Activated T-cell treated with anti-CD3 and anti-CD28 coated beads, Interleukin-2, amount 50 U/mL, for 1 hour (primary cell): ENCODE results near the gene PTTG1IP.
"Not testable (repeated sequence)": the region's sequence is repeated elsewhere in the genome, so short reads cannot be mapped to it uniquely, and the experiment has no call there.

Experiments used
- DNase-seq: peaks from one replicate; pipeline ENCODE4 v3.0.0-alpha.2; 2020

PTTG1IP gene, protein sequence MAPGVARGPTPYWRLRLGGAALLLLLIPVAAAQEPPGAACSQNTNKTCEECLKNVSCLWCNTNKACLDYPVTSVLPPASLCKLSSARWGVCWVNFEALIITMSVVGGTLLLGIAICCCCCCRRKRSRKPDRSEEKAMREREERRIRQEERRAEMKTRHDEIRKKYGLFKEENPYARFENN

DNA sequence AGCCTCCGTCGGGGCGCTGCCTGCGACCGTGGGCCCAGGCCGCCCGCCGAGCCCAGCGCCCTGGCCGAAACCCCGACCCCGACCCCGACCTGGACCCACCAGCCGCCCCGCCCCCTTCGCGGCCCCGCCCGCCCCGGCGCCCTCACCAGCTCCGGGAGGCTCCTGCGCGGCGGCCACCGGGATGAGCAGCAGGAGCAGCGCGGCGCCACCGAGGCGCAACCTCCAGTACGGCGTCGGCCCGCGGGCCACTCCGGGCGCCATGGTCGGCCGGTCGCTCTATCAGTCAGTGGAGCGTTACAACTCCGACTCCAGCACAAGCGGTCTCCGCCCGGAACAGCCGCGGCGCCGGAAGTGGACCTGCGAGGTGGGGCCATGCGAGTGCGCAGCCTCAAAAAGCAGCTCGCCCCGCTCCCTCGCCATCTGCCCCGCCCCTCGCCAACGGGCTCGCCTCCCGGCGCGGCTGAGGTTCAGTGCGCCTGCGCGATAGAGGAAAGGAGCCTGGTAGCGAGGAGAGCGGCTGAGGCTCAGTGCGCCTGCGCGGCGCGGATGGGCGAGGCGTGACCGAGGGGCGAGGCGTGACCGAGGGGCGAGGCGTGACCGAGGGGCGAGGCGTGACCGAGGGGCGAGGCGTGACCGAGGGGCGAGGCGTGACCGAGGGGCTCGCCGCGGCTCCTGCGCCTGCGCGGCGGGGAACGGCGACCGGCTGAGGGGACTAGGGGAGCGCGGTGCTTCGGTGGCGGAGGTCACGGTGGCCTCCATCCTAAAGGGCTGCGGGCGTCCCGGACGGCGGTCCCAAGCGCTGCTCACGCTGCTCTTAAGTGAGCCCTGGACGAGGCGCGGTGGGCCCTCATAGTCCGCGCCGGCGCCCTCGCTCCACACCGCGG, at the start of gene PTTG1IP:
Gene PTTG1IP (minus strand): TSS at position 335 of the 884 bp plus-strand sequence. CDS start 74 bp downstream, at position 261.
- DNase-seq: peak; percentile 99

DNA sequence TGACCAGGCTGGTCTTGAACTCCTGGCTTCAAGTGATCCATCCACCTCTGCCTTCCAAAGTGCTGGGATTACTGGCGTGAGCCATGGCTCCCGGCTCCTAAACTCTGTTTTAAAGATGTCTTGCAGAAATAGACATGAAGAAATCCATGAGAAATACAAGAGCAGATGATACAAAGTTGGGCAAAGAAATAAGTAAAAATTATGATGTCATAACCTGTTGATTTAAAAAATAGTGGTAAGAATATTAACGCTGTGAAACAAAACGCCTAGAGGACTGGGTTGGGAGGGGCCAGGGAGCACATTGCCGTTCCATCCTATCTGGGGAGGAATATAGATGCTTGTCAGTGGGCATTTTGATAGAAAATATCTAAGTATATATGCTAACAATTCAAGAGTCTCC, 48.4 kb upstream of the PTTG1IP start:
- no peak for DNase-seq

DNA sequence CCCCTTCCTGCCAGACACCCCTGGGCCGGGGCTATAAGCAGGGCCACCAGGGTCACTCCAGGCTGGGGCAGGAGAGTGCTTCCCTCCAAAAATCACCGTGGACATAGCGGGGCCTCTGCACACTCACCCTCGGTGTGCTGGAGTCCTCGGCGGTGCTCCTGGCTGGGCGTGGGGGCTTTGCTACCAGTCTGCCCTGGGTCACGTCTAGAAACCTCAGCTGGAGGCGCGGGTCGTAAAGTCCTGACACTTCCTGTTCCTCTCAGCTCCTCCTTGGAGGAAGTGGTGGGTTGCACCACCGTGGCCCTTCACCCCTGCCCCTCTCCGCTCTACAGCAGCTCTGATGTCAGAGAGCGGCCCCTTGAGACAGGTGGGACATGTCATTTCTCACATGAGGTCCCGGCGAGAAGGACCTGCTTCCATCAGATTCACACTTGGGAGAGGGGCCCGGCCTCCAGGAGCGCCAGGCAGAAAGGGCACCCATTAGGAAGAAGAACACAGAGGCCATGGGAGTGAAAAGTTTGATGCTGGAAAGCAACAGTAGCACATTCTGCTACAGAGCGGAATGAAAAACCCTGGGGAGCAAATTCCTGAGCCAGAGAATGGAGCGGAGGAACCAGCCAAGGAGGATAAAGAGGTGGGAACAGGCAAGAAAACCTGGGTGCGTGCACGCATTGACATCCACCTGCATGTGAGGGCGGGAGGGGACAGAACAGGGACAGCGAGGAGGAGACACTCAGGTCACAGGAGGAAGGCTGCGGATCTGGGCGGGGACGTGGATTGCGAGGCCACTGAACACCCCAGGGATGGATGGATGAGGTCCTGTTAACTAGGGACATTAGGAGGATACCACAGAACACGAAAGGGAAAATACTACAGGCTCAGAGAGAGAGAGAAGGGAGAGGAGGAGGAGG, 47.5 kb upstream of the PTTG1IP start, which contains the start of gene ITGB2:
Gene ITGB2 (minus strand): TSS at position 206 of the 911 bp plus-strand sequence. CDS start 10,117 bp downstream, outside the sequence.
- DNase-seq: peak; percentile 48

DNA sequence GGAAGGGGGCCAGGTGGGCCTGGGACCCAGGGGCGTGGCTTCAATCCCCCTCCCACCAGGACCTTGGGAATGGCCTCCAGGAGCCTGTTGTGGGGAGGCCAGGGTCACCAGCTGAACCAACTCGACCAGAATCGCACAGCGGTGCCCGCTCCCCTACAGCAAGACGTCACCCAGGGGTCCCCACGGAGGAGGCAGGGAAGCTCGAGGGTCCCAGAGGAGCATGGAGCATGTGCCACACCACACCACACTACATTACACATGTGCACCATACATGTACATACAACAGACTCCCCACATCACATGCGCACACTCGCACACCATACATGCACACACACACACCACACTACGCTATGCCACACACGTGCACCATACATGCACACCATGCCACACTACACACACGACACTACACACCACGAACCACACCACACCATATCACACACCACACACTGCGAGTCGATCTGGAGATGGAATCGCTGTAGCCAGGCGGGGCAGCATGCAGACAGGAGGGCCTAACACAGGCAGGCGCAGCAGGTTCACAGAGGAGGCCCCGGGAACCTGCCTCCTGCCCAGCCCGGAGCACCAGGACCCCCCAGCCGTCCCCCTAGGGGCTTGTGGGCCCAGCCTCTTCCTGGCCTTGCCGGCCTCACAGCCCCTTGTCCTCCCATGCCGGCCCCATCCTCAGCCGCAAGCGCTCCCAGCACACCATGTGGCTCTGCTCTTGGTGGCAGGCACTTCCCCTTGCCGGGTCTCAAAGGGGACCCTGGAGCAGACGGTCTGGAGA, 46.6 kb upstream of the PTTG1IP start:
- peak; percentile 33 for DNase-seq

DNA sequence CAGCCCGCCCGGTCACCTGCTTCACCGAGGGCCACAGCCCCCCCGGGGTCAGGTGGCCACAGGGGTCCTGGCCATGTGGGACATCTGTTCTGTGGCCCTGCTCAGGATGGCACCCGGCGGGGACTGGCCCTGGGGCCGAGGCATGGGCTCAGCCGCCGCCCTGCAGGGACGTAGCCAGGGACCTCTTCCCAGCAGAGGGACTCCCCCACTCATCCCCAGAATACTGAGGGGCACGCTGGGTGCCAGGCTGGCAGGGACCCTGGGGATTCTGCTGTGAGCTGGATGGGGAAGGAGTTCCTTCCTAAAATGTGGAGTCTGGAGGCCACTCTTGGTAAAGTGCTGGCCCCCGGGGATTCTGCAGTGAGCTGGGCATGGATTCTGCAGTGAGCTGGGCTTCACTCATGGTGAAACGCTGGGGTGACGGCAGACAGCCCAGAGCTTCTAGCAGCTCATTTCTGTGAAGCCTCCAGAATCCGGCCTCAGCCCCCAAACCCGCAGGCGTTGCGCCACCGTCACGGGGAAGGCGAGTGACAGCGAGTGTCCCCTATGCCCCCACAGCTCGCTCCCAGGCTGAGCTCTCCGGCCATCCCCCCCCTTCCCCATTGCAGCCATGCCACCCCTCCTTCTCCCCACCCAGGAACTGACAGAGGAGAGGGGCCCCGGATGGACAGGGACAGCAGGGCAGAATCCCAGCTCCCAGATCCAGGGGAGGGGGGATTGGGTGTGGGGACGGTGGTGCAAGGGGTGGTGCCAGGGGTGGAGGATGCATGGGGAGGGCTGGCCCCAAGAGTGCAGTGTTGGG, 45.8 kb upstream of the PTTG1IP start:
- DNase-seq: peak; percentile 35

DNA sequence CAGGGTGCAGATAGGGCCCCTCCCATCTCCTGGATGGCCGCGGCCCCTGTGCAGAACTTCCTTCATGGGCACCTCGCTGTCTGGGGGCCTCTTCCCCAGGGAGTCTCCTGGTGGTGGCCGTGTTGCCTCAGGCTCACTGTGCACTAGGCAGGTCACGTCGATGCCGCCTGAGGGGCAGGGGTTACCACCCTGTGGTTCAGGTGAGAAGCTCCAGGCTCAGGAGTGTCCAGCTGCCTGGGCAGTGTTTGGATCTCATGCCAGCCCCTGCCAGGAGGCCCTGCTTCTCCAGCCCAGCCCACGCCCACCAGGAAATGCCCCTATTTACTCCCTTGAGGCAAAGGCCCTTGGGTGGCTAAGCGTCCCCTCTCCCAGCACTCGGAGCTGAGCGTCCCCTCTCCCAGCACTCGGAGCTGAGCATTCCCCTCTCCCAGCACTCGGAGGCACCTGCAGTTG, 45.1 kb upstream of the PTTG1IP start:
- DNase-seq: no peak

DNA sequence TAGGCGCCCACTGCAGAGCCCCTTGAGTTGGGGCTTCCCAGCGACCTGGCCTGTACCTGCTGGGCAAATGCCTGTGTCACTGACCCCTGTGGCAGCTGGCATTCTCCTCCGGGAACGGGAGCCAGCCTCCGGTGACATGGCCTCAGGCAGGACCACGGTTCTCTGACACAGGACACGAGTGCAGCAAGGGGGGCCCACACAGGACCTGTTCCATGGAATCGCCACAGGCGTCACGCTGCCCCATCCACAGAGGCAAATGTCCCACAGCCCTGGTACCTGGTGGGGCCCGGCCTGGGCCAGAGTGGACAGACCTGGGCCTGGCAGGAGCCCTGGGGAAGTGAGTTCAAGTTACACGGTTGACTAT, 44.6 kb upstream of the PTTG1IP start:
- DNase-seq: no peak

DNA sequence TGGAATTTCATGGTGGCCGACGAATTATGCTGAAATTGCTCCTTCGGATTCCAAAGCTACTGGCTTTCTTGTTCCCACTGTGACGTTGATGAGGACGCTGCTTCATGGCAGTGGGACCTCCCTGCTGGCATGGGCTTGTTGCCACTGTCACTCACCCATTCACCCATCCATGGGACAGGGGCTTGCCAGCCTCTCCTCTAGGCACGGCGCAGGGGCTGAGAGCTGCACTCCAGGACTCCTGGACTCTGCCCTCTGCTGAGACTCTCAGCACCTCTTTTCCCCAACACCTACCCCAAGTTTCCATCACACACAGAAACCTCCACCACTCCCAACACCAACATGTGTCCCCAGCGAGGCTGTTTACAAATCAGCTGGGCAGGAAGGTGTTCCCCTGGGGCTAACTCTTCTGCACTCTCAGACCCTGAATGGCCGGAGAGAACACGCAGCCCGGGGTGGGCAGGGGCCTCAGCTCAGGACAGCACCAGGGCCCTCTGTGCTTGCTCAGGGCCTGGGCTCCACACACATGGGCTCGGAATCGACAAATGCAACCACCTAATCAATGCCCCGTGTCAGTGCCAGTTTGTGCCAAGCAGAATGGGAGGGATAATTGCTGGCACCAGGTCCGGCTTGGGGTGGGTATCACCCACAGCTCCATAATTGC, 44.1 kb upstream of the PTTG1IP start:
- no peak for DNase-seq

DNA sequence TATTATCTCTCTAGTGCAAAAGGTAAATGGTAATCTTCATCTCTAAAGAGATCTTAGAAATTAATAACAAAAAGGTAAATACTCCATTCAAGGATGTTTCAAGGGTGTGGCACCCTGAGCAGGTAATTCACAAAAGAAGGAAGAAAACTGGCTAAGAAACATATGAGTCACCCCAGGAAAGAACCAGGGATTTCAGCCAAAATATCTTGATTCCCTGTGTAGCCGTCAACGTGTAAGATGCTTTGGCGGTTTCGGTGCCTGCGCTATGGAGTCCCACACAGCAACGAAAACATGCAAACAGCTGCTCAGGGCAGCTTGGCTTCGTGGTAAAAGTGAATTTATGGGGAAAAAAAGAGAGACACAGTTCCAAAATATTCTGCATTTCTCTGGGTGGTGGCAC, 43.5 kb upstream of the PTTG1IP start:
- no peak for DNase-seq

DNA sequence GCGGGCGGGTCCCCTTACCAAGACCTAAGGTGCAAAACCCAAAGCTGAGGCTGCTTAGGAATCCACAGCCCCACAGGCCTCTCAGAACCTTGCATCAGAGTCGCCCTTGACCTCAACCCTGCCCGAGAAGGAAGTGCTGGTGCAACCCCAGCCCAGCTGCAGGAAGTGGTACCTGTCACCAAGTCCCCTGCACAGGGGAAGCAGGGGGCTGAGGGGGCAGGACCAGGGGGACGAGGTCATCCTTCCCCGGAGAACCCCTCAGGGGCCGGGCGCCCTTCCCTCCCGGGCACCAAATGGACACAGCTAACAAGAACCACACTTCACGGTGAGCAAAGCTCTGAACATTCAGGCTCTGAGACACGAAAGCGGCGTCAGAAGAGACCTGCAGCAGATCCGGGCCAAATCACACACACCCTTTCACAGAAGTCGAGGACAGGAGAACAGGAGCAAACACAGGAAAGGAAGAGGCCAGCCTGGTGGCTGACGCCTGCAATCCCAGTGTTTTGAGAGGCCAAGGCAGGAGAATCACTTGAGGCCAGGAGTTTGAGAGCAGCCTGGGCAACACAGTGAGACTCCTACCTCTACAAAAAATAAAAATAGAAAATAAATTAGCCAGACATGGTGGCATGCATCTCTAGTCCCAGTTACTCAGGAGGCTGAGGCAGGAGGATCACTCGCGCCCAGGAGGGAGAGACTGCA, 40.8 kb upstream of the PTTG1IP start:
- DNase-seq: peak; percentile 57

DNA sequence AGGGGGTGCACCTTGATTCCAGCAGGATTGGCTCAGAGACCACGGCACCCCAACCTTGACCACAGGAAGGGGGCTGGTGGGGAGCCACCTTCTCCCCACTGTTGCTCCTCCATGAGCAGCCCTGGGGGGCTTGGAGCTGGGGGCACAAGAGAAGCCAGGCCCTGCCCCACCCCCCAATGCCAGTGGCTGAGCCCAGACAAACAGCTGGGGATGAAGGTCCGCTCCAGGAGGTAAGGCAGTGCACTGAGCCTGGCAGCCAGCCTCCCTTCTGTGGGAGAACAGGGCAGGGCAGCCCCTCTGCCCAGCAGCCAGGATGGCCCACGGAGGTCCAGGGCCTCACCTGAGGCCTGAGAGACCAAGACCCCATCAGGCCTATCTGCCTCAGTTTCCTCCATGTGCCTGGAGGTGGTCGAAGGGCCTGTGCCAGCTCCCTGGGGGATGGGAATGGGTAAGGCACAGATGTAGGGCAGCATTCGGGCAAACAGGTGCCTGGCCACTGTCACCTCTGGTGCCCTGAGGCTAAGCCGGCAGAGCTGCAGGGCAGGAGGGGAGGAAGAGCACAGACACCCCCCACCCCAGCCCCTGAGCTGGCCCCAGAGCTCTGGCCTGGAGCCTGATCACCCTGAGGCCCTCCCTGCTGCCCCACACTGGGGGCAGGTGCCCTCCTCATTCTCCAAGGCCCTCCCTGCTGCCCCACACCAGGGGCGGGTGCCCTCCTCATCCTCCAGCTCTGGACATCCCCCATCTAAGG, 40.1 kb upstream of the PTTG1IP start:
- no peak for DNase-seq

DNA sequence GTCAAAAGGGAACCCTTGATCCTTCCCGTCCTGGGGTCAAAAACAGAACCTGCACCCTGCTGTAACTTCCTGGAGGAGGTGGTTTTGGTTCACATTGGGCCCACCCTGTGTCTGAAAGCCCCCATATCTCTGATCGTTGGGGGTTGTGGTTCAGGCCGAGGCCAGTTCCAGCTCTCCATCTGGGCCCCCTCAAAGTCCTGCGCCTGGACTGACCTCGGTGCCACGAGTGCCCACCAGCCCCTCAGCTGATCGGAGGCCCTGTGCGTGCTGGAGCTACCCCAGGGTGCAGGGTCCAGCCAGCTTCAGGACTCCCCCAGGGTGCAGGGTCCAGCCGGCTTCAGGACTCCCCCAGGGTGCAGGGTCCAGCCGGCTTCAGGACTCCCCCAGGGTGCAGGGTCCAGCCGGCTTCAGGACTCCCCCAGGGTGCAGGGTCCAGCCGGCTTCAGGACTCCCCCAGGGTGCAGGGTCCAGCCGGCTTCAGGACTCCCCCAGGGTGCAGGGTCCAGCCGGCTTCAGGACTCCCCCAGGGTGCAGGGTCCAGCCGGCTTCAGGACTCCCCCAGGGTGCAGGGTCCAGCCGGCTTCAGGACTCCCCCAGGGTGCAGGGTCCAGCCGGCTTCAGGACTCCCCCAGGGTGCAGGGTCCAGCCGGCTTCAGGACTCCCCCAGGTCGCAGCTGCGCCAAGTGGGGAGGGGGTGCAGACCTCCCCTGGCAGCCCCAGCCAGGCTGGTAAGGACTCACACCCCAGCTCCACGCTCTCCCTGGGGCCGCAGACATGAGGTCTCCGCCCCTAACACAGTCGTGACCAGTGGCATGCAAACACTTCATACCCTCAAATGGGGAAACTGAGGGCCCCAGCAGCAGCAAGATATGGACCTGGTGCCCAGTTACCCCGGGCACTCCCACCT, 39.3 kb upstream of the PTTG1IP start:
- DNase-seq: not testable (repeated sequence)

DNA sequence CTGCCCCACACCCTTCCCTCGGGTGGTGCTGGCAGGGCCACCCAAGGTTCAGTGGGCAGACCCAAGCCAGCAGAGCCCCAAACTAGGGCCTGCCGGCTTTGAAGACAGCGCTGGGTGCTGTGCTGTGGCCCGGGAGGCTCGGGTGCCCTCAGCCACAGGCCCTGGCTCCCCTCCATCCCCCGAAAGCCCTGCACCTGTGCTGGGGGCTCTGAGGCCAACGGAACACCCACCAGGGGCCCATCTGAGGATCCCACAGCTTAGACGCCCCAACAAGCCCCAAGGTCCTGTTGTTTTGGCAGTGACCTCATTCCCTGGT, 38.6 kb upstream of the PTTG1IP start:
- no peak for DNase-seq

DNA sequence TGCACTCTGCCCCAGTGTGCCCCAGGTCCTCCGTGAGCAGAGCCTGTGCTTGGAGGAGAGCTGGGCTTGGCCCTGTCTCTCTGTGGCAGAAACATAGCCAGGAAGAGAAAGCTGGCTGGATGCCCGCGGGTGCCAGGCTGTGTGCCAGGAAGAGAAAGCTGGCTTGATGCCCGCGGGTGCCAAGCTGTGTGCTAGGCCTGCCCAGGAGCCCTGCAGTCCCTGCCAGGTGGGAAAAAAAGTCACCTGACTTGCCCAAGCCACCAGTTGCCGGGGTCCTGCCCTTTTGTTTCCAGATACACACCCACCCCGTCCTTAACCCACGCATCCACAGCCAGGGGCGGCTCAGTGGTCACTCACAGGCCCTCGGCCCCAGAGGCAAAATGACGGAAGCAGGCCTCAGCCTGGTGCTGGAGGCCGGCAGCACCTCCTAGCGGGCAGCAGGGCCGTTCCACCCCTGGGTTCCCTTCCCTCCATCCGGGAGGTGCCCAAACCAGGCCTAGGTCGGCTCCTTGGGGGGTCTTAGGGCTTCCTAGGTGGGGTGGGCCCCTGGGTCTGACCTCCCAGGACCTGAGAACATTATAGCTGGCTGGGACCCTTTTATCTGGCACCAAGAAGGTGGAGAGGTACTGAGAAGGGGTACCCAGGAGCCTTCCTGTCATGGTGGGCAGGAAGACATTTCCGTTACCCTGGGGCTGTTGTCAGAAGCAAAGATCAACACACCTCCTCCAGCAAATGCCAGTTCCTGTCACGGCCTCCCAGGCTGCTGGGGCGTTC, 38.1 kb upstream of the PTTG1IP start:
- peak; percentile 70 for DNase-seq

DNA sequence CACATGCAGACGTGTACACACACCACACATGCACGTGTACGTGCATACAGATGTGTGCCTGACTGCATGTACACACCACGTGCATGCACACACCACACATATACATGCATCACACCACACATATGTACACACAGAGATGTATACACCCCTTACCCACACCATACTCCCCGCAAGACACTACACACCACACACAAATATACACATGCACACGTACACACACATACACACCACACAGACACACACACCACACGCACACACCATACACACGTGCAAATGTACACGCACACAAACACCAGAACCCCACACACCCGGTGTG, 37.5 kb upstream of the PTTG1IP start:
- DNase-seq: no peak

DNA sequence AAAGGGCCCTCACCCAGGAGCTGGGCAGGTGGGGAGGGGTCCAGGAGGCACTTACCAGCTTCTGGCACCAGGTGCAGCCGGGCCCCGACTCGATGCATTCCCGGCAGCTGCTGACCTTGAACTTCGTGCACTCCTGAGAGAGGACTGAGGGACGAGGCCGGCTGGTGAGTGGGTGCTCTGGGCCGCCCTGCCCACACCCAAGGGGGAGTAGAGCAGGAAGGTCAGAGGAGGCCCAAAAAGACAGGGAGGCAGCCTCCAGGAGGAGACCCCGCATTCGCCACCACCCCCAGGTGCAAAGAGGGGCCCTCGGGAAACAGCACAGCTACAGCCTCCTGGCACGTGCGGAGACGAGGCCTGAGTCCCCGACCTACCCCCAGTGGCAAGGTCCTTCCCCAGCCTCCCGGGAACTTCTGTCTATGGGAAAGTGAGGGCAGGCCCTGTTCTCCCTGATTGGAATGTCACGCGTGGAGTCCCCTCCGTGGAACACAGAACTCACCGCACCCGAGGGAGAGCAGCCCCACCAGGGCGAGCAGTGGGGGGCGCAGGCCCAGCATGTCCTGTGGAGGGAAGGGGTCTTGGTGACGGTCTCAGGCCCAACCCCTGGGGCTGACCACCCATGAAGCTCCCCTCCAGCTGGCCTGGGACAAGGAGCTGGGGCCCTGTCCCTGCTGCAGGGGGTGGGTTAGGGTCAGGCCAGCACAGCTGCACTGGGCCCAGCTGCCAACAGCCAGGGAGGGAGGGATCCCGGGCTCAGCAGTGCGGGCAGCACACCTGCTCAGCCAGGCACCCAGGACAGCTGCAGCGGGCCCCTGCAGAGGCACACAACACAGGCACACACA, 37.0 kb upstream of the PTTG1IP start:
- DNase-seq: no peak

DNA sequence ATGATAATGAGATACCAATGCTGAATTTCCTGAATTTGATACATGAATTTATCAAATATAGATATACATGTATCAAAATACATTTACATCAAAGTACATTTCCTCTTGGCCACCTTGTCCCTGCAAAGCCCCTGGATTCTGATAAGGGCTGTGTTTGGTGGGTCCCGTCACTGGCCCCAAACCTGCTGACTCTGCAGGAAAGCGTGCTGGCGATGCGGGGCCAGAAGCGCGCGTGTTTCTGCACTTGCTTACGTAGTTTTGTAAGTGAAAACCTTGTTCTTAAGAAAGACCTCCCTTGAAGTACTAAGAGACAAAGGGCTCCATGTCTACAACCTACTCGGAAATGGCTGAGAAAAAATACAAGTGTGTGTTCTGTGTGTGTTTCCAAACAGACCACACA, 36.2 kb upstream of the PTTG1IP start:
- no peak for DNase-seq
